Activated T-cell treated with anti-CD3 and anti-CD28 coated beads, Interleukin-2, amount 50 U/mL, for 72 hours (primary cell): Measurements from ENCODE around the gene PIWIL1. TPM values are rescaled to one million over a fixed set of nuclear protein-coding genes. Genes with fewer than 3 reads are reported as not detected.

Source experiments
- ATAC-seq, 2 donors: fragments of 150-1000 bp; cut with Tn5 transposase; replicated peaks in 1 of 2; 2 replicates each; pipeline ENCODE4 v1.10.0; 2021; ENCODE audit warnings: moderate library complexity in 2 of 2, mild to moderate bottlenecking in 1 of 2
- DNase-seq, 2 donors: peaks; one replicate each; pipeline ENCODE4 v3.0.0; 2021 to 2022; ENCODE audit warnings: mixed read lengths in 1 of 2
- H3K27ac Mint-ChIP-seq: one replicate; pipeline ENCODE4 v1.8.0; 2022; ENCODE audit warnings: mild to moderate bottlenecking, moderate library complexity, mixed read lengths
- H3K27me3 Mint-ChIP-seq: one replicate; pipeline ENCODE4 v1.8.0; 2022; ENCODE audit warnings: low read depth, mixed read lengths
- H3K36me3 Mint-ChIP-seq, 2 donors: one replicate each; pipeline ENCODE4 v1.8.0; 2022; ENCODE audit warnings: mixed read lengths in 2 of 2, mild to moderate bottlenecking in 1 of 2; ENCODE audit not compliant: insufficient read depth in 2 of 2
- H3K4me1 Mint-ChIP-seq: one replicate; pipeline ENCODE4 v1.8.0; 2022; ENCODE audit warnings: low read depth, mixed read lengths
- H3K4me3 Mint-ChIP-seq, 2 donors: one replicate each; pipeline ENCODE4 v1.8.0; 2022; ENCODE audit warnings: mild to moderate bottlenecking in 2 of 2, mixed read lengths in 2 of 2, moderate library complexity in 2 of 2
- H3K9me3 Mint-ChIP-seq, 2 donors: one replicate each; pipeline ENCODE4 v1.8.0; 2022; ENCODE audit warnings: mixed read lengths in 2 of 2
- total RNA-seq, 2 donors: library from RNA; stranded (reverse); gene quantifications; one replicate each; pipeline ENCODE4 v1.2.3, GENCODE V29; 2022

Gene PIWIL1
- not detected for total RNA-seq

GRCh38 chr12:130337488-130338303, at the start of gene PIWIL1:
Gene PIWIL1, plus strand, starts transcription at chr12:130337887. Its CDS starts 4,705 bp downstream, at chr12:130342592.
- Mint-ChIP-seq H3K4me3 (no peak within 1 kb of the TSS), H3K36me3 (no peaks in the 10 kb centered on the region)

GRCh38 chr12:130288206-130288605, 49.5 kb upstream of the PIWIL1 start:
- no peak for DNase-seq
- ATAC-seq, result no peak
- H3K27ac Mint-ChIP-seq, result no peak overlapping the region
- peaks cover 3 to 14% of the 10 kb centered on the region in 2 donors for H3K9me3 Mint-ChIP-seq
- no peak overlapping the region for H3K4me3 Mint-ChIP-seq
- H3K27me3 Mint-ChIP-seq, result peaks cover 8% of the 10 kb centered on the region
- peaks cover 2 to 5% of the 10 kb centered on the region in 2 donors for H3K36me3 Mint-ChIP-seq
- no peaks in the 10 kb centered on the region for H3K4me1 Mint-ChIP-seq

More at GRCh38 chr12:130337488-130338303, at the start of gene PIWIL1:
- Mint-ChIP-seq H3K4me1 (no peaks in the 10 kb centered on the region), H3K9me3 (no peaks in the 10 kb centered on the region), H3K27me3 (peaks cover 46% of the 10 kb centered on the region), H3K27ac (no peak within 1 kb of the TSS)
- no peak for ATAC-seq
- no peak for DNase-seq

GRCh38 chr12:130288691-130289090, 49.0 kb upstream of the PIWIL1 start:
- H3K36me3 Mint-ChIP-seq, result peaks cover 2 to 5% of the 10 kb centered on the region in 2 donors
- no peak overlapping the region for H3K27ac Mint-ChIP-seq
- no peaks in the 10 kb centered on the region for H3K4me1 Mint-ChIP-seq
- peaks cover 8% of the 10 kb centered on the region for H3K27me3 Mint-ChIP-seq
- H3K9me3 Mint-ChIP-seq, result peaks cover 4 to 14% of the 10 kb centered on the region in 2 donors
- DNase-seq (no peak), ATAC-seq (no peak)
- H3K4me3 Mint-ChIP-seq, result no peak overlapping the region

- no peak for ATAC-seq
- no peak overlapping the region for H3K27ac Mint-ChIP-seq
- no peak overlapping the region for H3K4me3 Mint-ChIP-seq
- DNase-seq, result no peak
- H3K4me1 Mint-ChIP-seq, result no peaks in the 10 kb centered on the region
- H3K27me3 Mint-ChIP-seq, result peaks cover under 1% of the 10 kb centered on the region
- peaks cover 2 to 6% of the 10 kb centered on the region in 2 donors for H3K9me3 Mint-ChIP-seq
- peaks cover 0 to 4% of the 10 kb centered on the region in 2 donors for H3K36me3 Mint-ChIP-seq
Observed at GRCh38 chr12:130290114-130290513, 47.6 kb upstream of the PIWIL1 start.

- H3K36me3 Mint-ChIP-seq, result peaks cover 0 to 6% of the 10 kb centered on the region in 2 donors
- peaks cover 5 to 7% of the 10 kb centered on the region in 2 donors for H3K9me3 Mint-ChIP-seq
- no peaks in the 10 kb centered on the region for H3K27me3 Mint-ChIP-seq
- no peak for ATAC-seq
- H3K4me3 Mint-ChIP-seq, result no peak overlapping the region
- H3K27ac Mint-ChIP-seq, result no peak overlapping the region
- no peaks in the 10 kb centered on the region for H3K4me1 Mint-ChIP-seq
- DNase-seq, result no peak
Observed at GRCh38 chr12:130298322-130299021, 39.2 kb upstream of the PIWIL1 start.

- no peak overlapping the region for H3K27ac Mint-ChIP-seq
- H3K9me3 Mint-ChIP-seq, result peaks cover 5 to 7% of the 10 kb centered on the region in 2 donors
- DNase-seq (no peak), ATAC-seq (no peak)
- H3K27me3 Mint-ChIP-seq, result no peaks in the 10 kb centered on the region
- no peak overlapping the region for H3K4me3 Mint-ChIP-seq
- H3K36me3 Mint-ChIP-seq, result peaks cover 0 to 6% of the 10 kb centered on the region in 2 donors
- H3K4me1 Mint-ChIP-seq, result no peaks in the 10 kb centered on the region
Observed at GRCh38 chr12:130299574-130299973, 38.1 kb upstream of the PIWIL1 start.

GRCh38 chr12:130300090-130300489, 37.6 kb upstream of the PIWIL1 start:
- Mint-ChIP-seq H3K4me3 (no peak overlapping the region), H3K4me1 (no peaks in the 10 kb centered on the region), H3K27me3 (no peaks in the 10 kb centered on the region), H3K9me3 (peaks cover 5 to 7% of the 10 kb centered on the region in 2 donors), H3K27ac (no peak overlapping the region), H3K36me3 (peaks cover 0 to 6% of the 10 kb centered on the region in 2 donors)
- ATAC-seq, result no peak
- no peak for DNase-seq

GRCh38 chr12:130300737-130301535, 36.8 kb upstream of the PIWIL1 start:
- DNase-seq, result no peak
- no peaks in the 10 kb centered on the region for H3K4me1 Mint-ChIP-seq

GRCh38 chr12:130301559-130301958, 36.1 kb upstream of the PIWIL1 start:
- Mint-ChIP-seq H3K27me3 (no peaks in the 10 kb centered on the region), H3K4me3 (no peak overlapping the region), H3K4me1 (no peaks in the 10 kb centered on the region), H3K36me3 (peaks cover 0 to 6% of the 10 kb centered on the region in 2 donors), H3K9me3 (peaks cover 5 to 7% of the 10 kb centered on the region in 2 donors), H3K27ac (no peak overlapping the region)
- ATAC-seq, result no peak
- no peak for DNase-seq

More at GRCh38 chr12:130300737-130301535, 36.8 kb upstream of the PIWIL1 start:
- Mint-ChIP-seq H3K9me3 (peaks cover 5 to 7% of the 10 kb centered on the region in 2 donors), H3K36me3 (peaks cover 0 to 6% of the 10 kb centered on the region in 2 donors), H3K27ac (no peak overlapping the region), H3K4me3 (no peak overlapping the region), H3K27me3 (no peaks in the 10 kb centered on the region)
- no peak for ATAC-seq

GRCh38 chr12:130303781-130304180, 33.9 kb upstream of the PIWIL1 start:
- H3K27ac Mint-ChIP-seq, result no peak overlapping the region
- no peak for ATAC-seq

GRCh38 chr12:130307859-130308258, 29.8 kb upstream of the PIWIL1 start:
- Mint-ChIP-seq H3K9me3 (no peaks in the 10 kb centered on the region), H3K4me1 (no peaks in the 10 kb centered on the region), H3K27ac (no peak overlapping the region), H3K27me3 (no peaks in the 10 kb centered on the region), H3K4me3 (no peak overlapping the region), H3K36me3 (no peaks in the 10 kb centered on the region)
- no peak for ATAC-seq
- DNase-seq, result no peak

More at GRCh38 chr12:130303781-130304180, 33.9 kb upstream of the PIWIL1 start:
- Mint-ChIP-seq H3K27me3 (no peaks in the 10 kb centered on the region), H3K4me3 (no peak overlapping the region), H3K9me3 (peaks cover 5 to 7% of the 10 kb centered on the region in 2 donors), H3K36me3 (peaks cover 0 to 6% of the 10 kb centered on the region in 2 donors), H3K4me1 (no peaks in the 10 kb centered on the region)
- no peak for DNase-seq

- Mint-ChIP-seq H3K27ac (no peak overlapping the region), H3K9me3 (no peaks in the 10 kb centered on the region), H3K36me3 (no peaks in the 10 kb centered on the region), H3K27me3 (no peaks in the 10 kb centered on the region), H3K4me1 (no peaks in the 10 kb centered on the region), H3K4me3 (no peak overlapping the region)
- DNase-seq (no peak), ATAC-seq (no peak)
Observed at GRCh38 chr12:130308393-130308792, 29.3 kb upstream of the PIWIL1 start.
